RWPE2 (cell line): Measurements from ENCODE around the gene OR8K1.

ENCODE experiments used
- ATAC-seq: fragments of 200-7000 bp; cut with Tn5 transposase; 3 replicates; pipeline ENCODE4 v1.9.1; 2021; ENCODE audit warnings: low read depth
- DNase-seq: peaks from one replicate; pipeline ENCODE4 v3.0.0-alpha.2; 2020; ENCODE audit warnings: low spot score
- H3K27ac ChIP-seq: fragments of 450-650 bp; 2 replicates; pipeline ENCODE4 v1.5.1; 2017; ENCODE audit warnings: mild to moderate bottlenecking; ENCODE audit not compliant: poor library complexity, severe bottlenecking
- H3K27me3 ChIP-seq: fragments of 250-450 bp; sonication (Bioruptor Pico); 2 replicates; pipeline ENCODE4 v1.5.1; 2021; ENCODE audit warnings: mild to moderate bottlenecking, moderate library complexity; ENCODE audit not compliant: insufficient read depth, poor library complexity, severe bottlenecking
- H3K36me3 ChIP-seq: fragments of 250-450 bp; sonication (Bioruptor Pico); 2 replicates; pipeline ENCODE4 v1.5.1; 2020; ENCODE audit warnings: low read depth, mild to moderate bottlenecking, moderate library complexity
- H3K4me1 ChIP-seq: fragments of 250-450 bp; sonication (Bioruptor Pico); 2 replicates; pipeline ENCODE4 v1.5.1; 2021; ENCODE audit warnings: mild to moderate bottlenecking, moderate library complexity; ENCODE audit not compliant: insufficient read depth, poor library complexity, severe bottlenecking
- H3K4me3 ChIP-seq: fragments of 250-450 bp; sonication (Bioruptor Pico); 2 replicates; pipeline ENCODE4 v1.5.1; 2021; ENCODE audit warnings: mild to moderate bottlenecking, moderate library complexity; ENCODE audit not compliant: severe bottlenecking
- H3K9me3 ChIP-seq: fragments of 250-450 bp; sonication (Bioruptor Pico); 2 replicates; pipeline ENCODE4 v1.5.1; 2021; ENCODE audit warnings: mild to moderate bottlenecking, moderate library complexity; ENCODE audit not compliant: severe bottlenecking
- TF ChIP-seq, protein P1 (sequence below): fragments of 450-650 bp; IDR thresholded peaks from one replicate; pipeline ENCODE4 v1.5.1; 2017; ENCODE audit warnings: mild to moderate bottlenecking, moderate library complexity; ENCODE audit not compliant: poor library complexity, severe bottlenecking

Gene OR8K1

DNA sequence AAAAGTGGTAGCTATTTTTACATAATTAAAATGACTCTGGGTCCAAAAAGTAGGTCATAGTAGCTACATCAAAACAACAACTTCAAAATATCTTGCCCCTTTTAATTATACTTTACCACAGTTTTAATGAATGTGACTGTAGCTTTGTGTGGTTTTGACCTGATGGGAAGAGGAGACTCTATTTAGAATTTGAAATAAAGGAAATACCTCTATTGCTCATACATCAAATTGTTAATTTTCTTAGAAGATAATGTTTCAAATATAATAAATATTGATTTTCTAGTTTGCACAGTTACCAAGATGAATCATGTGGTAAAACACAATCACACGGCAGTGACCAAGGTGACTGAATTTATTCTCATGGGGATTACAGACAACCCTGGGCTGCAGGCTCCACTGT lies at the start of gene OR8K1:
OR8K1 (plus strand) TSS at position 301 of the 400 bp plus-strand sequence; CDS start at position 301, 0 bp downstream.
- no peak for ATAC-seq
- TF ChIP-seq, protein P1, sequence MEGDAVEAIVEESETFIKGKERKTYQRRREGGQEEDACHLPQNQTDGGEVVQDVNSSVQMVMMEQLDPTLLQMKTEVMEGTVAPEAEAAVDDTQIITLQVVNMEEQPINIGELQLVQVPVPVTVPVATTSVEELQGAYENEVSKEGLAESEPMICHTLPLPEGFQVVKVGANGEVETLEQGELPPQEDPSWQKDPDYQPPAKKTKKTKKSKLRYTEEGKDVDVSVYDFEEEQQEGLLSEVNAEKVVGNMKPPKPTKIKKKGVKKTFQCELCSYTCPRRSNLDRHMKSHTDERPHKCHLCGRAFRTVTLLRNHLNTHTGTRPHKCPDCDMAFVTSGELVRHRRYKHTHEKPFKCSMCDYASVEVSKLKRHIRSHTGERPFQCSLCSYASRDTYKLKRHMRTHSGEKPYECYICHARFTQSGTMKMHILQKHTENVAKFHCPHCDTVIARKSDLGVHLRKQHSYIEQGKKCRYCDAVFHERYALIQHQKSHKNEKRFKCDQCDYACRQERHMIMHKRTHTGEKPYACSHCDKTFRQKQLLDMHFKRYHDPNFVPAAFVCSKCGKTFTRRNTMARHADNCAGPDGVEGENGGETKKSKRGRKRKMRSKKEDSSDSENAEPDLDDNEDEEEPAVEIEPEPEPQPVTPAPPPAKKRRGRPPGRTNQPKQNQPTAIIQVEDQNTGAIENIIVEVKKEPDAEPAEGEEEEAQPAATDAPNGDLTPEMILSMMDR, result no peak
- Histone ChIP-seq H3K36me3 (no peaks in the 10 kb centered on the region), H3K27ac (no peak within 1 kb of the TSS), H3K4me3 (no peak within 1 kb of the TSS), H3K4me1 (no peaks in the 10 kb centered on the region), H3K9me3 (no peaks in the 10 kb centered on the region), H3K27me3 (no peaks in the 10 kb centered on the region)
- DNase-seq, result no peak

DNA sequence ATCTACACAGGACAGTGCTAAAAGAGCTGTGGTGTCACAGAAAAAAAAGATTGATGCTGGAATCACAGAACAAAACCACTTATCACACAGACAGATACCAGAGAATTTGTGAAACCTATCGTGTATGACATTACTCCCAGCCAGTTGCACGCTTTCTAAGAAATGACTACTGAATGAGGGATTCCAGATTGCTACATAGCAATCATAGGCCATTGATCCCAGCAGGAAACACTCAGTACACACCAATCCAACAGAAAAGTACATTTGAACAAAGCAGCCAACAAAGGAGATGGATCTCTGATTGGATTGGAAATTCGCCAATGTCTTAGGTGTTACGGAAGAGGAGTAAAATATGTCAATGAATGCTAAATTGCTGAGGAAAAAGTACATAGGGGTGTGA lies 48.9 kb upstream of the OR8K1 start:
- no peaks in the 10 kb centered on the region for H3K36me3 ChIP-seq
- no peaks in the 10 kb centered on the region for H3K4me1 ChIP-seq
- H3K27me3 ChIP-seq, result no peaks in the 10 kb centered on the region
- DNase-seq, result no peak
- no peak overlapping the region for H3K4me3 ChIP-seq
- no peak overlapping the region for H3K27ac ChIP-seq
- TF ChIP-seq, protein P1, result no peak
- no peak for ATAC-seq
- no peaks in the 10 kb centered on the region for H3K9me3 ChIP-seq

DNA sequence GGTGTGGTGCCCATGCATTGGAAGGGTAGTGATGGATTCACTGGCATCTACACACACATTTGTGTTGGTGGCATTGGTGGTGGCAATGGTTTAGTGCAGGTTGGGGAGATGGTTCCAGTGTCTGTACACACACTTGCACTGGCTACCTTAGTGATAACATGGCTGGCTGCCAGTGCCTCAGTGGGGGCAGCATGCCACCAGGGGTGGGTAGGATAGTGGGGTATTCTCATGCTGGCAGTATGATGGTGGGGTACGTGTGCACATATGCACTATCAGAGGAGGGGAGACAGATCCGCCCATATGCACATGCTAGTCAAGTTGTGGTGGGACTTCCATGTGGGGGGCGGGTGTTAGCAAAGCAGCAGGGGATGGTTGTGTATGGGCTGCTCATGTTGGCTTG lies 38.0 kb upstream of the OR8K1 start:
- no peaks in the 10 kb centered on the region for H3K27me3 ChIP-seq
- no peaks in the 10 kb centered on the region for H3K4me1 ChIP-seq
- DNase-seq (no peak), ATAC-seq (no peak)
- H3K9me3 ChIP-seq, result no peaks in the 10 kb centered on the region
- H3K36me3 ChIP-seq, result no peaks in the 10 kb centered on the region
- no peak overlapping the region for H3K27ac ChIP-seq
- no peak overlapping the region for H3K4me3 ChIP-seq
- TF ChIP-seq, protein P1, result no peak

DNA sequence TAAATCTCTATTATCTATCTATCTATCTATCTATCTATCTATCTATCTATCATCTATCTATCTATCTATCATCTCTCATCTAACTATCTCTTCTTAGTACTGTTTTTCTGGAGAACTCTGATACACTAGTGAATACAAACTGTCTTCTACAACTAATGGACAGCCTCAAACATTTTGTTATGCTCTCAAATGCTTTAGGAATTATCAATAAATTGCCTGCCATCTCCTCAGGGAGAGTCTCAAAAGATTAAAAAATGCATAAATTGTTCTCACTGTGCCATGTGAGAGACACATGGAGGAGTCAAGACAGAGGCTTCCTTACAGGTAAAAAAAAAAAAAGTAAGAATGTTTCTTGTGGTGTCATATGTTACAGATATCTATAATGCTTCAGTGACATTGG lies 31.0 kb upstream of the OR8K1 start, which contains the start of gene OR8K3:
OR8K3 (plus strand) TSS at position 301 of the 400 bp plus-strand sequence. CDS start 3,163 bp downstream, outside the sequence.
- ATAC-seq (no peak), DNase-seq (no peak)
- no peaks in the 10 kb centered on the region for H3K4me1 ChIP-seq
- no peak within 1 kb of the TSS for H3K27ac ChIP-seq
- H3K27me3 ChIP-seq, result no peaks in the 10 kb centered on the region
- H3K36me3 ChIP-seq, result no peaks in the 10 kb centered on the region
- TF ChIP-seq, protein P1, result no peak
- no peaks in the 10 kb centered on the region for H3K9me3 ChIP-seq
- H3K4me3 ChIP-seq, result no peak within 1 kb of the TSS

DNA sequence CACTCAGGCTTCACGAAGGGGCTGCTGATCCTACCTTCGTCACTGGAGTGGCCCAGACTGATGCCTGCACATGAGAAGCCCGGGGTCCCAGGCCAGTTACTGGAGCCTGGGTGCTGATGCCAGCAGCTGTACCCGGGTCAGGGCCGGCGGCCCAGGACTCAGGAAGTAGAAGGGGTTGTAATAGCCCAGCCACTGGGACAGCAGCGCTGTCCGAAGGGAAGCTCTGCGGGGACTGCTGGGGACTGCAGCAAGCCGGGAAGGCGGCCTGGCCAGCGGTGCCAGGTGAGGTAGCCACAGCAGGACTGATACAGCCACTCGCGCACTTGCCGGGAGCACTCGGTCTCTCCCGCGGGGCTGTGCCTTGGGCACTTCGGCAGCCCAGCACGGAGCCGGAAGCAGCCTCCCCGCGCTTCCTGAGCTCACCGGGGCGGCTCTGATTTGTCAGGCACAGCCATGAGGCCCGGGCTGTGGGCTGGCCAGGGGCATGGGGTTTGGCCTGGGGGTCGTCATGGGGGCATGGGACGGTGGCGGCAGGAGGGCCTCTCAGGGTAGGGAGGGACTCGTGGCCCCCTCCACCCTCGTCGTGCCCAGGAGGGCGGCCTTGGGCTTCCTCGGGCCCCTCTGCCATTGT lies 13.9 kb upstream of the OR8K1 start:
- Histone ChIP-seq H3K9me3 (no peaks in the 10 kb centered on the region), H3K27me3 (no peaks in the 10 kb centered on the region), H3K36me3 (no peaks in the 10 kb centered on the region), H3K4me3 (no peak overlapping the region), H3K27ac (no peak overlapping the region), H3K4me1 (no peaks in the 10 kb centered on the region)
- DNase-seq (peak; percentile 47), ATAC-seq (no peak)
- TF ChIP-seq, protein P1, result no peak
